ENCODE results near the gene SHOC1. TPM values are rescaled to one million over a fixed set of nuclear protein-coding genes. Genes with fewer than 3 reads are reported as not detected.

Gene SHOC1
- total and polyA plus RNA-seq, 2 of the 13 experiments (the other 11 are each of a cell fraction or from before 2014, with no cell fraction given): not detected

DNA sequence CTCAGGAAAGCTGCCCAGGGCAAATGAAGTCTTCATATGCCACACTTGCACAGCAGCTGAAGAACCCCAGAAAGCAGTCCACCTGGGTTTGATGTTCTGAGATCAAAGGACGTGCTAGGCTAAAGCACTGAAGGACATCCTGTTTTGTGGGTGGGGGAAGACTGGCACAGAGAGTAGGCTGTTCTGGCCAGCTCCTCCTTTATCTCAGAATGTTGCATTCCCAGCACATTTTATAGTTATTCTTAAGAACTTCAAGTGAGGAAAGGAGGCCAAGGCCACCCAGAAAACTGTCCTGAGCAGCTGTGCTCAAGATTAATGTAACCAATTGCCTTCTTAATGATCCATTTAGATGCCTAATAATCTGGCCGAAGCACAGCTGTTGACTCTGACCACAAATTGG, 10.9 kb downstream of the SHOC1 start:
- DNase-seq (ENCODE audit: low spot score) (no peak), ATAC-seq (no peak), FAIRE-seq (no peak)
- Histone ChIP-seq H3K27me3 (ENCODE audit: control insufficient read depth in 1 of 2, insufficient read depth in 2 of 2, low read length in 2 of 2) (no peaks in the 10 kb centered on the region), H3K4me2 (ENCODE audit: low read depth, low read length) (no peak overlapping the region), H3K9me3 (ENCODE audit: low read length) (no peaks in the 10 kb centered on the region), H3K36me3 (replicated peaks in 1 of 2; ENCODE audit: control insufficient read depth in 1 of 2, insufficient read depth in 2 of 2, low read length in 2 of 2) (no peaks in the 10 kb centered on the region), H3K9ac (ENCODE audit: insufficient read depth, low read depth, low read length) (no peak overlapping the region), H3K79me2 (ENCODE audit: insufficient read depth, low read length) (no peaks in the 10 kb centered on the region), H4K20me1 (ENCODE audit: insufficient read depth, low read length) (no peaks in the 10 kb centered on the region), H2AFZ (ENCODE audit: low read length) (no peak overlapping the region), H3K4me1 (ENCODE audit: insufficient read depth, low read length) (no peaks in the 10 kb centered on the region), H3K27ac (ENCODE audit: extremely low read length, insufficient read depth, low read length) (no peak overlapping the region), H3K4me3 (replicated peaks in 1 of 3; ENCODE audit: insufficient read depth in 1 of 3, low read depth in 2 of 3, low read length in 3 of 3) (no peak overlapping the region)
- intact Hi-C loops (cut with micrococcal nuclease; ENCODE audit: unreplicated experiment): no loop called here
- TF ChIP-seq ZFP36 (IDR thresholded peaks at IDR 0.05; ENCODE audit: borderline replicate concordance, low read depth, low read length, partially characterized antibody): no peak
- no peak for TF ChIP-seq EZH2 (conservative IDR thresholded peaks at IDR 0.05; ENCODE audit: low read depth, low read length)
- TF ChIP-seq ZNF839 (CRISPR knock-in tag; IDR thresholded peaks at IDR 0.05; ENCODE audit: borderline replicate concordance): no peak
- TF ChIP-seq ZFX (CRISPR knock-in tag; IDR thresholded peaks at IDR 0.05; ENCODE audit: low read depth): no peak
- TF ChIP-seq, protein P1, sequence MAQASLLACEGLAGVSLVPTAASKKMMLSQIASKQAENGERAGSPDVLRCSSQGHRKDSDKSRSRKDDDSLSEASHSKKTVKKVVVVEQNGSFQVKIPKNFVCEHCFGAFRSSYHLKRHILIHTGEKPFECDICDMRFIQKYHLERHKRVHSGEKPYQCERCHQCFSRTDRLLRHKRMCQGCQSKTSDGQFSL (CRISPR knock-in tag; IDR thresholded peaks at IDR 0.05): no peak
- TF ChIP-seq, protein P2, sequence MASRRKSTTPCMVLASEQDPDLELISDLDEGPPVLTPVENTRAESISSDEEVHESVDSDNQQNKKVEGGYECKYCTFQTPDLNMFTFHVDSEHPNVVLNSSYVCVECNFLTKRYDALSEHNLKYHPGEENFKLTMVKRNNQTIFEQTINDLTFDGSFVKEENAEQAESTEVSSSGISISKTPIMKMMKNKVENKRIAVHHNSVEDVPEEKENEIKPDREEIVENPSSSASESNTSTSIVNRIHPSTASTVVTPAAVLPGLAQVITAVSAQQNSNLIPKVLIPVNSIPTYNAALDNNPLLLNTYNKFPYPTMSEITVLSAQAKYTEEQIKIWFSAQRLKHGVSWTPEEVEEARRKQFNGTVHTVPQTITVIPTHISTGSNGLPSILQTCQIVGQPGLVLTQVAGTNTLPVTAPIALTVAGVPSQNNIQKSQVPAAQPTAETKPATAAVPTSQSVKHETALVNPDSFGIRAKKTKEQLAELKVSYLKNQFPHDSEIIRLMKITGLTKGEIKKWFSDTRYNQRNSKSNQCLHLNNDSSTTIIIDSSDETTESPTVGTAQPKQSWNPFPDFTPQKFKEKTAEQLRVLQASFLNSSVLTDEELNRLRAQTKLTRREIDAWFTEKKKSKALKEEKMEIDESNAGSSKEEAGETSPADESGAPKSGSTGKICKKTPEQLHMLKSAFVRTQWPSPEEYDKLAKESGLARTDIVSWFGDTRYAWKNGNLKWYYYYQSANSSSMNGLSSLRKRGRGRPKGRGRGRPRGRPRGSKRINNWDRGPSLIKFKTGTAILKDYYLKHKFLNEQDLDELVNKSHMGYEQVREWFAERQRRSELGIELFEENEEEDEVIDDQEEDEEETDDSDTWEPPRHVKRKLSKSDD (CRISPR knock-in tag; IDR thresholded peaks at IDR 0.05; ENCODE audit: low read depth): no peak
- no TSS peak for BruUV-seq (replicated peaks)
- 51% methylated on average over 2 of the region's 2 CpGs for WGBS (ENCODE audit: low lambda C conversion rate)
- ChIA-PET CTCF (ENCODE audit: low intra/inter-chr PET ratio, low total read pairs) (no interaction called here), POLR2A (interaction anchor here (1.2 kb wide), 1 partner anchor 113 kb away, joined by 3 read pairs; the partner anchor contains the start of gene UGCG)
- in situ Hi-C loops (cut with HindIII; ENCODE audit: extremely low pct_ligation_motif_present, low pct_unique_long_range_greater_than_20kb): no loop called here

Data from HepG2 (cell line).